ENCODE results near the gene CRY2. TPM values are rescaled to one million over a fixed set of nuclear protein-coding genes. Genes with fewer than 3 reads are reported as not detected.

CRY2 gene
- total RNA-seq, 2 experiments from 2014 or later = 12.3 to 15.7 TPM

GRCh38 chr11:45895553-45896259 is 48.4 kb downstream of the CRY2 start:
- Mint-ChIP-seq H3K9me3 (no peaks in the 10 kb centered on the region), H3K36me3 (ENCODE audit: low read depth) (no peaks in the 10 kb centered on the region), H3K27ac (no peak overlapping the region), H3K4me3 (no peak overlapping the region), H3K27me3 (peaks cover 14% of the 10 kb centered on the region), H3K4me1 (ENCODE audit: low read depth) (peaks cover 2% of the 10 kb centered on the region)
- no peak for DNase-seq
- intact Hi-C loops (cut with micrococcal nuclease) = no loop called here
- TF ChIP-seq CTCF (IDR thresholded peaks at IDR 0.05) = no peak
- no peak for ATAC-seq
- ChIA-PET CTCF (no interaction called here), POLR2A (no interaction called here)

GRCh38 chr11:45896422-45896984 is 49.2 kb downstream of the CRY2 start:
- TF ChIP-seq CTCF (IDR thresholded peaks at IDR 0.05) = no peak
- H3K36me3 Mint-ChIP-seq (ENCODE audit: low read depth) = no peaks in the 10 kb centered on the region
- POLR2A ChIA-PET = no interaction called here
- peaks cover 15% of the 10 kb centered on the region for H3K27me3 Mint-ChIP-seq
- DNase-seq (no peak), ATAC-seq (no peak)
- H3K27ac Mint-ChIP-seq = no peak overlapping the region
- CTCF ChIA-PET = no interaction called here
- H3K4me3 Mint-ChIP-seq = no peak overlapping the region
- intact Hi-C loops (cut with micrococcal nuclease) = no loop called here
- H3K9me3 Mint-ChIP-seq = no peaks in the 10 kb centered on the region
- peaks cover 4% of the 10 kb centered on the region for H3K4me1 Mint-ChIP-seq (ENCODE audit: low read depth)

GRCh38 chr11:45897556-45897955 is 50.3 kb downstream of the CRY2 start:
- Mint-ChIP-seq H3K9me3 (no peaks in the 10 kb centered on the region), H3K36me3 (ENCODE audit: low read depth) (no peaks in the 10 kb centered on the region), H3K4me1 (ENCODE audit: low read depth) (peaks cover 4% of the 10 kb centered on the region), H3K27ac (no peak overlapping the region), H3K27me3 (peaks cover 15% of the 10 kb centered on the region), H3K4me3 (no peak overlapping the region)
- TF ChIP-seq CTCF (IDR thresholded peaks at IDR 0.05) = no peak
- ATAC-seq (no peak), DNase-seq (no peak)
- intact Hi-C loops (cut with micrococcal nuclease) = no loop called here
- POLR2A ChIA-PET = interaction anchor here (0.6 to 0.9 kb wide), 2 partner anchors 11 to 17 kb away, joined by 3 read pairs; no protein-coding TSS in a partner anchor
- CTCF ChIA-PET = interaction anchor here (1.8 kb wide), 1 partner anchor 55 kb away, joined by 5 read pairs; no protein-coding TSS in a partner anchor

- ChIA-PET POLR2A (interaction anchor here (1.0 to 1.1 kb wide), 2 partner anchors 18 to 33 kb away, joined by 3 to 7 read pairs; partner anchors contain the start of gene PEX16), CTCF (interaction anchor here (1.8 kb wide), 1 partner anchor 56 kb away, joined by 5 read pairs; no protein-coding TSS in a partner anchor)
- Mint-ChIP-seq H3K9me3 (no peaks in the 10 kb centered on the region), H3K36me3 (ENCODE audit: low read depth) (no peaks in the 10 kb centered on the region), H3K27me3 (peaks cover 13% of the 10 kb centered on the region), H3K27ac (no peak overlapping the region), H3K4me3 (peak overlapping the region; percentile 60), H3K4me1 (ENCODE audit: low read depth) (peaks cover 4% of the 10 kb centered on the region)
- intact Hi-C loops (cut with micrococcal nuclease) = no loop called here
- no peak for TF ChIP-seq CTCF (IDR thresholded peaks at IDR 0.05)
- DNase-seq (no peak), ATAC-seq (no peak)
Observed at GRCh38 chr11:45899086-45899447, 51.8 kb downstream of the CRY2 start.

All from activated CD8-positive, alpha-beta T cell treated with anti-CD3 and anti-CD28 coated beads for 36 hours (primary cell).